Measurements from ENCODE around the gene TBKBP1.
"Not testable (repeated sequence)": the region's sequence is repeated elsewhere in the genome, so short reads cannot be mapped to it uniquely, and the experiment has no call there.

TBKBP1 gene

GRCh38 chr17:47731396-47731795, 37.4 kb downstream of the TBKBP1 start:
- no peak for DNase-seq (ENCODE audit: low read depth)

GRCh38 chr17:47732399-47733046, 38.6 kb downstream of the TBKBP1 start:
- DNase-seq (ENCODE audit: low read depth), result no peak

- DNase-seq (ENCODE audit: low read depth), result peak; percentile 50
Measured at GRCh38 chr17:47733047-47733673, 39.2 kb downstream of the TBKBP1 start, which contains the start of gene TBX21. TSS of gene TBX21 (plus strand) at chr17:47733236. CDS start at chr17:47733455, 219 bp downstream.

GRCh38 chr17:47733674-47734410, 39.9 kb downstream of the TBKBP1 start:
- DNase-seq (ENCODE audit: low read depth), result no peak

- no peak for DNase-seq (ENCODE audit: low read depth)
Measured at GRCh38 chr17:47735139-47735464, 41.1 kb downstream of the TBKBP1 start.

- no peak for DNase-seq (ENCODE audit: low read depth)
Measured at GRCh38 chr17:47735536-47736011, 41.6 kb downstream of the TBKBP1 start.

GRCh38 chr17:47736501-47737495, 42.8 kb downstream of the TBKBP1 start:
- no peak for DNase-seq (ENCODE audit: low read depth)

- no peak for DNase-seq (ENCODE audit: low read depth)
Measured at GRCh38 chr17:47738178-47738577, 44.2 kb downstream of the TBKBP1 start.

GRCh38 chr17:47739150-47739549, 45.2 kb downstream of the TBKBP1 start:
- DNase-seq (ENCODE audit: low read depth), result no peak

- not testable (repeated sequence) for DNase-seq (ENCODE audit: low read depth)
Measured at GRCh38 chr17:47739945-47740344, 46.0 kb downstream of the TBKBP1 start.

- DNase-seq (ENCODE audit: low read depth), result no peak
Measured at GRCh38 chr17:47741109-47741792, 47.3 kb downstream of the TBKBP1 start.

GRCh38 chr17:47741793-47742145, 47.8 kb downstream of the TBKBP1 start:
- DNase-seq (ENCODE audit: low read depth), result no peak

- DNase-seq (ENCODE audit: low read depth), result peak; percentile 17
Measured at GRCh38 chr17:47742319-47743181, 48.6 kb downstream of the TBKBP1 start.

GRCh38 chr17:47744168-47745036, 50.4 kb downstream of the TBKBP1 start:
- no peak for DNase-seq (ENCODE audit: low read depth)

GRCh38 chr17:47745037-47745380, 51.0 kb downstream of the TBKBP1 start:
- no peak for DNase-seq (ENCODE audit: low read depth)

GRCh38 chr17:47751471-47751870, 57.5 kb downstream of the TBKBP1 start:
- no peak for DNase-seq (ENCODE audit: low read depth)

- DNase-seq (ENCODE audit: low read depth), result no peak
Measured at GRCh38 chr17:47757386-47757785, 63.4 kb downstream of the TBKBP1 start.

GRCh38 chr17:47760409-47761140, 66.6 kb downstream of the TBKBP1 start:
- no peak for DNase-seq (ENCODE audit: low read depth)
